CD14-positive monocyte (primary cell): ENCODE results near the gene SLC37A1. TPM values are rescaled to one million over a fixed set of nuclear protein-coding genes. Genes with fewer than 3 reads are reported as not detected.

Source experiments
- DNase-seq, 3 donors: peaks; one replicate each; pipeline ENCODE4 v3.0.0-alpha.2; 2011 to 2022
- H2AFZ ChIP-seq: 2 replicates; pipeline ENCODE4 v1.6.0; 2012; ENCODE audit warnings: mild to moderate bottlenecking, low read depth, low read length, inconsistent platforms; ENCODE audit not compliant: insufficient read depth, poor library complexity, severe bottlenecking
- H3K27ac ChIP-seq, 2 donors: 1 replicate in 1 of 2; 2 replicates in 1 of 2; pipeline ENCODE4 v1.5.1; 2012 to 2013; ENCODE audit warnings: low read length in 2 of 2, control low read depth in 1 of 2, inconsistent platforms in 1 of 2, low read depth in 1 of 2, mild to moderate bottlenecking in 1 of 2
- H3K27me3 ChIP-seq, 2 donors: one replicate each; pipeline versions ENCODE4 v1.6.0 to v1.6.1; 2011 to 2013; ENCODE audit warnings: low read length in 2 of 2; ENCODE audit not compliant: control insufficient read depth in 2 of 2, insufficient read depth in 2 of 2
- H3K36me3 ChIP-seq, 2 donors: replicated peaks in 1 of 2; 1 replicate in 1 of 2; 2 replicates in 1 of 2; pipeline versions ENCODE4 v1.5.1 to v1.6.1; 2012 to 2013; ENCODE audit warnings: low read length in 2 of 2, control low read depth in 1 of 2, inconsistent platforms in 1 of 2, mild to moderate bottlenecking in 1 of 2; ENCODE audit not compliant: insufficient read depth in 2 of 2, control insufficient read depth in 1 of 2
- H3K4me1 ChIP-seq, 2 donors: 1 replicate in 1 of 2; 2 replicates in 1 of 2; pipeline versions ENCODE4 v1.5.1 to v1.6.1; 2012 to 2013; ENCODE audit warnings: low read length in 2 of 2, control low read depth in 1 of 2, inconsistent platforms in 1 of 2, mild to moderate bottlenecking in 1 of 2, moderate library complexity in 1 of 2; ENCODE audit not compliant: insufficient read depth in 2 of 2, control insufficient read depth in 1 of 2
- H3K4me2 ChIP-seq: replicated peaks from 2 replicates; pipeline ENCODE3; 2012; ENCODE audit warnings: low read length, moderate library complexity, mild to moderate bottlenecking; ENCODE audit not compliant: poor library complexity, severe bottlenecking; ENCODE audit errors: extremely low read depth
- H3K4me3 ChIP-seq, 3 experiments: fragments of 200-600 bp in 1 of 3; sonication (generic) in 1 of 3; replicated peaks in 1 of 3; 1 replicate in 2 of 3; 2 replicates in 1 of 3; pipeline ENCODE4 v1.5.1; 2011 to 2013; ENCODE audit warnings: low read length in 3 of 3, mild to moderate bottlenecking in 3 of 3, control low read depth in 2 of 3, low read depth in 2 of 3, inconsistent platforms in 1 of 3, moderate library complexity in 1 of 3
- H3K79me2 ChIP-seq: 2 replicates; pipeline ENCODE4 v1.6.0; 2012; ENCODE audit warnings: mild to moderate bottlenecking, control low read depth, inconsistent platforms, low read length, moderate library complexity; ENCODE audit not compliant: insufficient read depth
- H3K9ac ChIP-seq: 2 replicates; pipeline ENCODE4 v1.6.0; 2017; ENCODE audit warnings: low read length, mild to moderate bottlenecking; ENCODE audit not compliant: insufficient read depth, poor library complexity, severe bottlenecking
- H3K9me3 ChIP-seq, 2 donors: replicated peaks in 1 of 2; 1 replicate in 1 of 2; 2 replicates in 1 of 2; pipeline versions ENCODE4 v1.5.1 to v1.6.1; 2012 to 2013; ENCODE audit warnings: low read length in 2 of 2, control low read depth in 1 of 2; ENCODE audit not compliant: control insufficient read depth in 1 of 2, insufficient read depth in 1 of 2
- H4K20me1 ChIP-seq: 2 replicates; pipeline ENCODE4 v1.6.0; 2012; ENCODE audit warnings: mild to moderate bottlenecking, low read length, control low read depth, moderate library complexity; ENCODE audit not compliant: insufficient read depth
- H3K27ac Mint-ChIP-seq, 7 donors: one replicate each; pipeline ENCODE4 v1.8.0; 2020; ENCODE audit warnings: mild to moderate bottlenecking in 7 of 7, mixed read lengths in 7 of 7, moderate library complexity in 6 of 7, inconsistent platforms in 2 of 7
- H3K27me3 Mint-ChIP-seq, 3 donors: one replicate each; pipeline ENCODE4 v1.8.0; 2021 to 2022; ENCODE audit warnings: low read depth in 3 of 3, mild to moderate bottlenecking in 3 of 3, mixed read lengths in 3 of 3, moderate library complexity in 3 of 3, inconsistent platforms in 1 of 3
- H3K36me3 Mint-ChIP-seq, 2 donors: one replicate each; pipeline ENCODE4 v1.8.0; 2020; ENCODE audit warnings: mixed read lengths in 2 of 2, inconsistent platforms in 1 of 2, mild to moderate bottlenecking in 1 of 2
- H3K4me1 Mint-ChIP-seq: one replicate; pipeline ENCODE4 v1.8.0; 2020; ENCODE audit warnings: mild to moderate bottlenecking, mixed read lengths
- H3K4me3 Mint-ChIP-seq, 2 donors: one replicate each; pipeline ENCODE4 v1.8.0; 2020; ENCODE audit warnings: mild to moderate bottlenecking in 2 of 2, mixed read lengths in 2 of 2, moderate library complexity in 1 of 2
- H3K9me3 Mint-ChIP-seq, 7 donors: one replicate each; pipeline ENCODE4 v1.8.0; 2020 to 2022; ENCODE audit warnings: mixed read lengths in 7 of 7, mild to moderate bottlenecking in 6 of 7, moderate library complexity in 6 of 7, inconsistent platforms in 2 of 7
- CTCF ChIP-seq: fragments of 200-600 bp; IDR thresholded peaks from one replicate; pipeline ENCODE4 v1.8.0; 2022; ENCODE audit warnings: antibody characterized with exemption, mild to moderate bottlenecking
- WGBS: methylation state at CpG from one replicate; pipeline ENCODE4 v1.1.5; 2013; ENCODE audit warnings: missing lambda C conversion rate; ENCODE audit not compliant: insufficient coverage; 5-methylcytosine and 5-hydroxymethylcytosine counted together
- intact Hi-C, 2 donors: fragments of 100-400 bp; cut with micrococcal nuclease; formaldehyde crosslinking; loops; one replicate each; pipeline versions ENCODE4 v1.15.0 to v1.15.1; 2023
- polyA plus RNA-seq, 3 donors: library from polyadenylated mRNA; depleted of rRNA in 1 of 3; unstranded in 2 of 3; stranded (reverse) in 1 of 3; fragments of 300-500 nt in 2 of 3; fragments of >200 nt in 1 of 3; fragmentation: Illumina TruSeq in 2 of 3; gene quantifications; 1 replicate in 2 of 3; 2 replicates in 1 of 3; pipeline ENCODE4 v1.2.3, GENCODE V29; 2012 to 2021

SLC37A1 gene
- polyA plus RNA-seq, 3 donors, result 2.7 to 12.4 (median 4.3) TPM

- no peak overlapping the region for H3K4me3 Mint-ChIP-seq
- 100% methylated on average over 1 of the region's 1 CpG for WGBS
Measured at GRCh38 chr21:42612390-42612789, 98.7 kb downstream of the SLC37A1 start.

GRCh38 chr21:42613756-42614155 lies 100.1 kb downstream of the SLC37A1 start:
- Histone ChIP-seq H3K4me3 (no peak overlapping the region), H3K9me3 (peaks cover 0 to 15% of the 10 kb centered on the region in 2 donors), H3K9ac (no peak overlapping the region), H3K27ac (no peak overlapping the region), H2AFZ (no peak overlapping the region), H3K79me2 (no peaks in the 10 kb centered on the region), H3K4me2 (no peak overlapping the region), H4K20me1 (no peaks in the 10 kb centered on the region), H3K4me1 (peaks cover 5 to 6% of the 10 kb centered on the region in 2 donors), H3K27me3 (peaks cover 0 to 6% of the 10 kb centered on the region in 2 donors), H3K36me3 (no peaks in the 10 kb centered on the region)
- no peak for TF ChIP-seq CTCF
- no peak overlapping the region for H3K4me3 Mint-ChIP-seq
- no peaks in the 10 kb centered on the region for H3K36me3 Mint-ChIP-seq
- WGBS, result no CpG with 5 or more reads among the region's 5 CpGs
- intact Hi-C loops, result no loop called here
- no peaks in the 10 kb centered on the region for H3K4me1 Mint-ChIP-seq
- H3K27me3 Mint-ChIP-seq, result peaks cover 0 to 4% (median 3%) of the 10 kb centered on the region in 3 donors
- no peak for DNase-seq
- H3K9me3 Mint-ChIP-seq, result peaks cover 2 to 19% (median 9%) of the 10 kb centered on the region in 7 donors
- H3K27ac Mint-ChIP-seq, result no peak overlapping the region

More at GRCh38 chr21:42612390-42612789, 98.7 kb downstream of the SLC37A1 start:
- H3K4me1 Mint-ChIP-seq, result no peaks in the 10 kb centered on the region
- H3K27ac Mint-ChIP-seq, result no peak overlapping the region
- H3K36me3 Mint-ChIP-seq, result no peaks in the 10 kb centered on the region
- TF ChIP-seq CTCF, result no peak
- no peak overlapping the region for H3K4me2 ChIP-seq
- peaks cover 0 to 15% of the 10 kb centered on the region in 2 donors for H3K9me3 ChIP-seq
- H3K4me3 ChIP-seq, result no peak overlapping the region
- H3K79me2 ChIP-seq, result no peaks in the 10 kb centered on the region
- H3K27me3 ChIP-seq, result peaks cover 0 to 6% of the 10 kb centered on the region in 2 donors
- H3K27me3 Mint-ChIP-seq, result peaks cover 0 to 4% (median 0%) of the 10 kb centered on the region in 3 donors
- H3K9me3 Mint-ChIP-seq, result peaks cover 3 to 23% (median 10%) of the 10 kb centered on the region in 7 donors
- no peaks in the 10 kb centered on the region for H3K36me3 ChIP-seq
- DNase-seq, result no peak
- H3K9ac ChIP-seq, result no peak overlapping the region
- H3K27ac ChIP-seq, result no peak overlapping the region
- peaks cover 5 to 6% of the 10 kb centered on the region in 2 donors for H3K4me1 ChIP-seq
- no peaks in the 10 kb centered on the region for H4K20me1 ChIP-seq
- intact Hi-C loops, result no loop called here
- no peak overlapping the region for H2AFZ ChIP-seq
